A673 (cell line): ENCODE measurements around the gene RPL38.

Experiments
- EZH2 ChIP-seq: fragments of 200-600 bp; sonication (generic); IDR thresholded peaks from 2 replicates; pipeline ENCODE4 v1.6.1; 2017; ENCODE audit warnings: borderline replicate concordance, low read depth, mild to moderate bottlenecking, mixed read lengths, antibody characterized with exemption, low read length; ENCODE audit not compliant: poor library complexity, severe bottlenecking
- TF ChIP-seq, protein P1 (sequence below): fragments of 300-800, 200-600 bp; sonication (generic); conservative IDR thresholded peaks from 2 replicates; pipeline ENCODE4 v1.5.1; 2017; ENCODE audit warnings: low read depth, mild to moderate bottlenecking, antibody characterized with exemption, low read length, moderate library complexity, mixed read lengths

DNA sequence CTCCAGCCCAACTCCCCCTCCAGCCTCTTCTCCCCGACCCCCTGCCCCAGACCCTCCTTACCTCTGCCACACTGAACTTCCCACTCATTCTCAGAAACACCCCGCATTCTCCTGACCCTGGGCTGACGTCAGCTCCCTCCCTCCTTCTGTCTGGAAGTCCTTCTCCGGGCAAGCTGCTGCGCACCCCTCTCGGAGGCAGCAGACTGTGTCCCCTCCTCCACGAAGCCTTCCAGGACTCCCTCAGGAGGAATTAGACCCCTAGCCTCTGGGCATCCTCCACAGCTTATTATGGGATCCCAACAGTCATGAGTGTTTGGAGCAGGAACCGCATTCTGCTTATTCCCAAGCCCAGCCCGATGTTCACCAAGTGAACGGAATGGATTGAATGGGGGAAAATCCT is 3.4 kb upstream of the RPL38 start:
- TF ChIP-seq, protein P1, sequence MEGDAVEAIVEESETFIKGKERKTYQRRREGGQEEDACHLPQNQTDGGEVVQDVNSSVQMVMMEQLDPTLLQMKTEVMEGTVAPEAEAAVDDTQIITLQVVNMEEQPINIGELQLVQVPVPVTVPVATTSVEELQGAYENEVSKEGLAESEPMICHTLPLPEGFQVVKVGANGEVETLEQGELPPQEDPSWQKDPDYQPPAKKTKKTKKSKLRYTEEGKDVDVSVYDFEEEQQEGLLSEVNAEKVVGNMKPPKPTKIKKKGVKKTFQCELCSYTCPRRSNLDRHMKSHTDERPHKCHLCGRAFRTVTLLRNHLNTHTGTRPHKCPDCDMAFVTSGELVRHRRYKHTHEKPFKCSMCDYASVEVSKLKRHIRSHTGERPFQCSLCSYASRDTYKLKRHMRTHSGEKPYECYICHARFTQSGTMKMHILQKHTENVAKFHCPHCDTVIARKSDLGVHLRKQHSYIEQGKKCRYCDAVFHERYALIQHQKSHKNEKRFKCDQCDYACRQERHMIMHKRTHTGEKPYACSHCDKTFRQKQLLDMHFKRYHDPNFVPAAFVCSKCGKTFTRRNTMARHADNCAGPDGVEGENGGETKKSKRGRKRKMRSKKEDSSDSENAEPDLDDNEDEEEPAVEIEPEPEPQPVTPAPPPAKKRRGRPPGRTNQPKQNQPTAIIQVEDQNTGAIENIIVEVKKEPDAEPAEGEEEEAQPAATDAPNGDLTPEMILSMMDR, result no peak
- TF ChIP-seq EZH2, result no peak
